H1 (cell line): ENCODE measurements around the gene BTBD7. TPM values are rescaled to one million over a fixed set of nuclear protein-coding genes. Genes with fewer than 3 reads are reported as not detected.

ENCODE experiments used
- CTCF ChIA-PET: fragments of 300-600 bp; sonication (Branson Sonifier 250); formaldehyde crosslinking; loops from one replicate; lab custom pipeline; 2021; ENCODE audit not compliant: partially characterized antibody; lab: Charles Lee
- POLR2A ChIA-PET: fragments of 300-600 bp; sonication (Branson Sonifier 250); formaldehyde crosslinking; loops from one replicate; lab custom pipeline; 2021; ENCODE audit warnings: inconsistent platforms; ENCODE audit not compliant: partially characterized antibody; lab: Charles Lee
- DNase-seq, 2 experiments: peaks; one replicate each; pipeline versions ENCODE4 v3.0.0 to v3.0.0-alpha.2; 2010 to 2022; ENCODE audit warnings: low spot score in 2 of 2, low read depth in 1 of 2, mixed read lengths in 1 of 2
- FAIRE-seq: peaks from 2 replicates; lab custom pipeline; 2011; peaks lifted over from hg19 to GRCh38; lab: Jason Lieb, UNC
- H2AFZ ChIP-seq: 2 replicates; pipeline ENCODE4 v1.8.1; 2012; ENCODE audit warnings: low read length, inconsistent platforms
- H2AK5ac ChIP-seq: 2 replicates; pipeline ENCODE4 v1.6.1; 2013; ENCODE audit warnings: low read depth, low read length
- H2BK120ac ChIP-seq: replicated peaks from 2 replicates; pipeline ENCODE3; 2013; ENCODE audit warnings: low read depth, low read length, inconsistent platforms
- H2BK12ac ChIP-seq: 2 replicates; pipeline ENCODE4 v1.6.1; 2013; ENCODE audit warnings: low read depth, low read length
- H2BK15ac ChIP-seq: 2 replicates; pipeline ENCODE4 v1.6.1; 2013; ENCODE audit warnings: low read length
- H2BK20ac ChIP-seq: 2 replicates; pipeline ENCODE4 v1.6.1; 2013; ENCODE audit warnings: low read length
- H2BK5ac ChIP-seq: 2 replicates; pipeline ENCODE4 v1.6.1; 2013; ENCODE audit warnings: low read depth, low read length
- H3K14ac ChIP-seq: 2 replicates; pipeline ENCODE4 v1.6.1; 2013; ENCODE audit warnings: inconsistent platforms; ENCODE audit not compliant: insufficient read length
- H3K18ac ChIP-seq: 2 replicates; pipeline ENCODE4 v1.6.1; 2013; ENCODE audit warnings: low read length; ENCODE audit errors: extremely low read depth
- H3K23ac ChIP-seq: 2 replicates; pipeline ENCODE4 v1.6.1; 2013; ENCODE audit warnings: inconsistent platforms; ENCODE audit not compliant: insufficient read length
- H3K23me2 ChIP-seq: 2 replicates; pipeline ENCODE4 v1.6.1; 2013; ENCODE audit warnings: low read depth, low read length
- H3K27ac ChIP-seq: 2 replicates; pipeline ENCODE4 v1.6.1; 2011; ENCODE audit warnings: low read depth, low read length, inconsistent platforms
- H3K27me3 ChIP-seq, 4 experiments: replicated peaks in 1 of 4; 1 replicate in 1 of 4; 2 replicates in 3 of 4; pipeline versions ENCODE4 v1.6.1 to v1.8.1; 2011 to 2013; ENCODE audit warnings: low read length in 3 of 4, mild to moderate bottlenecking in 3 of 4, inconsistent platforms in 2 of 4, mixed read lengths in 2 of 4, moderate library complexity in 1 of 4; ENCODE audit not compliant: control insufficient read depth in 3 of 4, insufficient read depth in 3 of 4; ENCODE audit errors: extremely low read depth in 1 of 4
- H3K36me3 ChIP-seq, 4 experiments: 2 replicates each; pipeline versions ENCODE4 v1.6.1 to v1.8.1; 2011 to 2013; ENCODE audit warnings: mild to moderate bottlenecking in 4 of 4, low read length in 3 of 4, moderate library complexity in 2 of 4, control low read depth in 1 of 4, inconsistent platforms in 1 of 4; ENCODE audit not compliant: insufficient read depth in 4 of 4, control insufficient read depth in 2 of 4
- H3K4ac ChIP-seq: replicated peaks from 2 replicates; pipeline ENCODE3; 2013; ENCODE audit warnings: low read length, low read depth, mixed read lengths, inconsistent platforms; ENCODE audit not compliant: insufficient read length
- H3K4me1 ChIP-seq, 4 experiments: replicated peaks in 1 of 4; 1 replicate in 1 of 4; 2 replicates in 3 of 4; pipeline versions ENCODE4 v1.6.1 to v1.8.1; 2011 to 2013; ENCODE audit warnings: low read length in 3 of 4, inconsistent platforms in 2 of 4, mixed read lengths in 1 of 4; ENCODE audit not compliant: insufficient read depth in 4 of 4, control insufficient read depth in 3 of 4
- H3K4me2 ChIP-seq, 2 experiments: 2 replicates each; pipeline versions ENCODE4 v1.6.1 to v1.8.1; 2011 to 2013; ENCODE audit warnings: low read depth in 2 of 2, low read length in 2 of 2, control low read depth in 1 of 2, inconsistent platforms in 1 of 2, mild to moderate bottlenecking in 1 of 2; ENCODE audit not compliant: insufficient read depth in 1 of 2
- H3K4me3 ChIP-seq, 4 experiments: fragments of 200-600, 300-600 bp in 1 of 4; sonication (generic), shearing (Covaris generic), sonication (Bioruptor Twin) in 1 of 4; 2 replicates each; pipeline versions ENCODE4 v1.5.1 to v1.8.1; 2011 to 2016; ENCODE audit warnings: low read length in 4 of 4, low read depth in 3 of 4, control low read depth in 2 of 4, inconsistent platforms in 2 of 4, mild to moderate bottlenecking in 2 of 4, mixed read lengths in 1 of 4, moderate library complexity in 1 of 4; ENCODE audit not compliant: insufficient read depth in 2 of 4; ENCODE audit errors: extremely low read depth in 1 of 4
- H3K56ac ChIP-seq: replicated peaks from 2 replicates; pipeline ENCODE3; 2013; ENCODE audit warnings: low read depth, mild to moderate bottlenecking, mixed read lengths, low read length, inconsistent platforms; ENCODE audit not compliant: insufficient read length
- H3K79me1 ChIP-seq: 2 replicates; pipeline ENCODE4 v1.6.1; 2013; ENCODE audit warnings: low read depth, low read length, control low read depth
- H3K79me2 ChIP-seq, 2 experiments: 2 replicates each; pipeline versions ENCODE4 v1.6.1 to v1.8.1; 2012 to 2013; ENCODE audit warnings: low read length in 2 of 2, mild to moderate bottlenecking in 2 of 2, inconsistent platforms in 1 of 2; ENCODE audit not compliant: insufficient read depth in 2 of 2, control insufficient read depth in 1 of 2
- H3K9ac ChIP-seq, 4 experiments: replicated peaks in 1 of 4; 1 replicate in 1 of 4; 2 replicates in 3 of 4; pipeline versions ENCODE4 v1.6.1 to v1.8.1; 2011 to 2013; ENCODE audit warnings: low read depth in 3 of 4, low read length in 3 of 4, control low read depth in 2 of 4, mild to moderate bottlenecking in 2 of 4, moderate library complexity in 2 of 4, inconsistent platforms in 1 of 4; ENCODE audit errors: extremely low read depth in 1 of 4
- H3K9me3 ChIP-seq, 2 experiments: 2 replicates each; pipeline versions ENCODE4 v1.6.1 to v1.8.1; 2012 to 2013; ENCODE audit warnings: mild to moderate bottlenecking in 2 of 2, moderate library complexity in 2 of 2, control low read depth in 1 of 2, inconsistent platforms in 1 of 2, low read depth in 1 of 2, low read length in 1 of 2, mixed read lengths in 1 of 2; ENCODE audit not compliant: insufficient read depth in 2 of 2
- H4K20me1 ChIP-seq, 2 experiments: replicated peaks in 1 of 2; 2 replicates each; pipeline versions ENCODE3 to v1.8.1; 2011 to 2013; ENCODE audit warnings: inconsistent platforms in 2 of 2, low read length in 2 of 2, mild to moderate bottlenecking in 1 of 2; ENCODE audit not compliant: insufficient read depth in 2 of 2, control insufficient read depth in 1 of 2
- H4K5ac ChIP-seq: 2 replicates; pipeline ENCODE4 v1.6.1; 2013; ENCODE audit warnings: low read length, low read depth, mixed read lengths, inconsistent platforms; ENCODE audit not compliant: insufficient read length
- H4K8ac ChIP-seq: 2 replicates; pipeline ENCODE4 v1.8.0; 2013; ENCODE audit warnings: mild to moderate bottlenecking, moderate library complexity, low read length, inconsistent platforms; ENCODE audit not compliant: insufficient read depth; ENCODE audit errors: extremely low read depth
- H4K91ac ChIP-seq: replicated peaks from 2 replicates; pipeline ENCODE3; 2013; ENCODE audit warnings: low read length, mixed read lengths, inconsistent platforms; ENCODE audit not compliant: insufficient read length
- E2F6 ChIP-seq: IDR thresholded peaks from 2 replicates; pipeline ENCODE4 v1.6.1; 2012; ENCODE audit warnings: inconsistent platforms
- EP300 ChIP-seq, 2 experiments: IDR thresholded peaks; 1 replicate in 1 of 2; 2 replicates in 1 of 2; pipeline ENCODE4 v1.6.1; 2011 to 2012; ENCODE audit warnings: low read depth in 2 of 2, low read length in 2 of 2, mild to moderate bottlenecking in 2 of 2, borderline replicate concordance in 1 of 2, inconsistent platforms in 1 of 2, moderate library complexity in 1 of 2
- MAFK ChIP-seq: IDR thresholded peaks from 2 replicates; pipeline ENCODE4 v1.6.1; 2012; ENCODE audit warnings: low read depth, mild to moderate bottlenecking, improper control_type of control experiment, low read length
- POLR2A ChIP-seq, 2 experiments: IDR thresholded peaks; 1 replicate in 1 of 2; 2 replicates in 1 of 2; pipeline ENCODE4 v1.6.1; 2011; ENCODE audit warnings: low read depth in 2 of 2, low read length in 2 of 2, mild to moderate bottlenecking in 2 of 2; ENCODE audit errors: control extremely low read depth in 1 of 2
- SP2 ChIP-seq: IDR thresholded peaks from 2 replicates; pipeline ENCODE4 v1.6.1; 2012; ENCODE audit warnings: mild to moderate bottlenecking, low read length, inconsistent platforms
- TAF1 ChIP-seq: IDR thresholded peaks from 2 replicates; pipeline ENCODE4 v1.6.1; 2011; ENCODE audit warnings: mild to moderate bottlenecking, low read depth, low read length
- TAF7 ChIP-seq: optimal IDR thresholded peaks from 2 replicates; pipeline ENCODE3; 2011; ENCODE audit warnings: low read depth, mild to moderate bottlenecking, inconsistent platforms, low read length, moderate library complexity, borderline replicate concordance
- TEAD4 ChIP-seq: IDR thresholded peaks from 2 replicates; pipeline ENCODE4 v1.6.1; 2012; ENCODE audit warnings: low read depth, low read length, inconsistent platforms, mixed read lengths
- ZNF274 ChIP-seq: IDR thresholded peaks from 2 replicates; pipeline ENCODE4 v1.7.0; 2012; ENCODE audit warnings: low read length, borderline replicate concordance; ENCODE audit errors: extremely low read depth
- WGBS, 2 experiments: shearing (Covaris generic) in 1 of 2; methylation state at CpG; one replicate each; pipeline versions ENCODE4 v1.1.6 to v1.1.7; 2013 to 2015; ENCODE audit warnings: low lambda C conversion rate in 2 of 2, mixed read lengths in 2 of 2, inconsistent platforms in 1 of 2, low coverage in 1 of 2, missing lambda C conversion rate in 1 of 2; ENCODE audit not compliant: insufficient replicate concordance in 2 of 2, insufficient coverage in 1 of 2, insufficient read length in 1 of 2; ENCODE audit errors: extremely low coverage in 1 of 2, missing lambda C conversion rate in 1 of 2; 5-methylcytosine and 5-hydroxymethylcytosine counted together
- polyA plus RNA-seq, 7 experiments: library from polyadenylated mRNA; depleted of rRNA in 3 of 7; stranded (reverse) in 5 of 7; unstranded in 2 of 7; fragments of >200 nt in 5 of 7; fragments of 200-250 nt in 2 of 7; gene quantifications; 1 replicate in 5 of 7; 2 replicates in 1 of 7; 4 replicates in 1 of 7; pipeline versions ENCODE4 v1.2.1 to v1.2.3, GENCODE V29; 2011 to 2013; ENCODE audit warnings: missing spikeins in 2 of 7, mixed read lengths in 2 of 7
- total RNA-seq: library from RNA; stranded (reverse); fragmentation: NEBNext Ultra II Directional; extraction: Animal tissue kit (Norgen Biotek cat#: 25700); gene quantifications from 2 replicates; pipeline ENCODE4 v1.2.1, GENCODE V29; 2021

The BTBD7 gene
- total and polyA plus RNA-seq, 2 of the 8 experiments (the other 6 are each of a cell fraction or from before 2014, with no cell fraction given): 12.1 to 46.1 TPM

- H4K5ac ChIP-seq: no peak overlapping the region
- H4K91ac ChIP-seq: no peak overlapping the region
- no peak overlapping the region for H2BK15ac ChIP-seq
- no peak overlapping the region for H3K27ac ChIP-seq
- H3K18ac ChIP-seq: no peak overlapping the region
- H3K36me3 ChIP-seq: peaks cover 6 to 15% (median 8%) of the 10 kb centered on the region in 4 experiments; a peak in 4 of 8 replicates
- H3K23me2 ChIP-seq: no peaks in the 10 kb centered on the region
- POLR2A ChIA-PET: no interaction called here
- no peak overlapping the region; the same call in 1 of the 2 replicates for H2BK5ac ChIP-seq
- H4K20me1 ChIP-seq: no peaks in the 10 kb centered on the region
- no peak overlapping the region for H3K23ac ChIP-seq
- H3K27me3 ChIP-seq: no peaks in the 10 kb centered on the region; a peak in 1 of 7 replicates
- H2BK20ac ChIP-seq: no peak overlapping the region
- H3K9ac ChIP-seq: no peak overlapping the region
- no peak overlapping the region for H3K4me2 ChIP-seq
- no peak for FAIRE-seq
- WGBS, 2 experiments: 99% methylated on average over 15 of the region's 16 CpGs; no CpG with 5 or more reads in 1 of the 2 experiments
- H2AK5ac ChIP-seq: no peak overlapping the region
- no peak overlapping the region for H2AFZ ChIP-seq
- no peaks in the 10 kb centered on the region for H3K79me1 ChIP-seq
- no peak for TF ChIP-seq E2F6
- no peak for TF ChIP-seq TEAD4
- no peak for TF ChIP-seq TAF7
- no peak for TF ChIP-seq SP2
- no peak for TF ChIP-seq TAF1
- TF ChIP-seq EP300 (IDR thresholded peaks at IDR 0.05; ENCODE audit: borderline replicate concordance in 1 of 2, low read depth in 2 of 2, low read length in 2 of 2): no peak
- TF ChIP-seq ZNF274: no peak
- no peak for TF ChIP-seq POLR2A (IDR thresholded peaks at IDR 0.05; ENCODE audit: control extremely low read depth in 1 of 2, low read depth in 2 of 2, low read length in 2 of 2)
- TF ChIP-seq MAFK: no peak
- TF ChIP-seq, all 59 proteins: peak for 0
- no peak overlapping the region for H2BK12ac ChIP-seq
- H3K79me2 ChIP-seq: no peaks in the 10 kb centered on the region
- CTCF ChIA-PET: interaction anchor here (1.2 to 1.4 kb wide), 2 partner anchors 12 to 24 kb away, joined by 3 to 5 read pairs; partner anchors contain the start of genes GON7 and UBR7
- no peak overlapping the region for H2BK120ac ChIP-seq
- H3K4me1 ChIP-seq: no peaks in the 10 kb centered on the region; a peak in 3 of 7 replicates
- H3K9me3 ChIP-seq: no peaks in the 10 kb centered on the region
- H3K4ac ChIP-seq: no peak overlapping the region
- no peak for DNase-seq
- H3K56ac ChIP-seq: no peak overlapping the region
- H3K14ac ChIP-seq: no peak overlapping the region
- no peak overlapping the region for H3K4me3 ChIP-seq
- no peak overlapping the region for H4K8ac ChIP-seq
These were observed 102.3 kb downstream of the BTBD7 start for GRCh38 chr14:93230539-93230938.
